ENCODE data around the gene R3HCC1L. TPM values are rescaled to one million over a fixed set of nuclear protein-coding genes. Genes with fewer than 3 reads are reported as not detected.

The R3HCC1L gene
- total RNA-seq, 1 donor from 2014 or later, result 11.3 TPM

GRCh38 chr10:98107644-98108430, 26.6 kb upstream of the R3HCC1L start:
- Mint-ChIP-seq H3K36me3 (ENCODE audit: unreplicated experiment) (no peaks in the 10 kb centered on the region), H3K27ac (ENCODE audit: unreplicated experiment) (no peak overlapping the region), H3K4me3 (ENCODE audit: unreplicated experiment) (no peak overlapping the region), H3K27me3 (ENCODE audit: unreplicated experiment) (peaks cover 52% of the 10 kb centered on the region), H3K9me3 (ENCODE audit: unreplicated experiment) (no peaks in the 10 kb centered on the region), H3K4me1 (ENCODE audit: unreplicated experiment) (no peaks in the 10 kb centered on the region)
- DNase-seq (ENCODE audit: extremely low spot score, unreplicated experiment), result no peak
- TF ChIP-seq CTCF (IDR thresholded peaks at IDR 0.05), result no peak

GRCh38 chr10:98110356-98110755, 24.1 kb upstream of the R3HCC1L start:
- no peaks in the 10 kb centered on the region for H3K4me1 Mint-ChIP-seq (ENCODE audit: unreplicated experiment)
- no peaks in the 10 kb centered on the region for H3K36me3 Mint-ChIP-seq (ENCODE audit: unreplicated experiment)
- H3K4me3 Mint-ChIP-seq (ENCODE audit: unreplicated experiment), result no peak overlapping the region
- no peak for DNase-seq (ENCODE audit: extremely low spot score, unreplicated experiment)
- peaks cover 65% of the 10 kb centered on the region for H3K27me3 Mint-ChIP-seq (ENCODE audit: unreplicated experiment)
- TF ChIP-seq CTCF (IDR thresholded peaks at IDR 0.05), result no peak
- H3K9me3 Mint-ChIP-seq (ENCODE audit: unreplicated experiment), result no peaks in the 10 kb centered on the region
- no peak overlapping the region for H3K27ac Mint-ChIP-seq (ENCODE audit: unreplicated experiment)

GRCh38 chr10:98115031-98115787, 19.2 kb upstream of the R3HCC1L start:
- TF ChIP-seq CTCF (IDR thresholded peaks at IDR 0.05), result no peak
- Mint-ChIP-seq H3K27me3 (ENCODE audit: unreplicated experiment) (peaks cover 58% of the 10 kb centered on the region), H3K4me1 (ENCODE audit: unreplicated experiment) (no peaks in the 10 kb centered on the region), H3K36me3 (ENCODE audit: unreplicated experiment) (no peaks in the 10 kb centered on the region), H3K4me3 (ENCODE audit: unreplicated experiment) (no peak overlapping the region), H3K27ac (ENCODE audit: unreplicated experiment) (no peak overlapping the region), H3K9me3 (ENCODE audit: unreplicated experiment) (no peaks in the 10 kb centered on the region)
- no peak for DNase-seq (ENCODE audit: extremely low spot score, unreplicated experiment)

- no peaks in the 10 kb centered on the region for H3K4me1 Mint-ChIP-seq (ENCODE audit: unreplicated experiment)
- no peaks in the 10 kb centered on the region for H3K36me3 Mint-ChIP-seq (ENCODE audit: unreplicated experiment)
- no peak for DNase-seq (ENCODE audit: extremely low spot score, unreplicated experiment)
- no peak for TF ChIP-seq CTCF (IDR thresholded peaks at IDR 0.05)
- no peak overlapping the region for H3K4me3 Mint-ChIP-seq (ENCODE audit: unreplicated experiment)
- no peak overlapping the region for H3K27ac Mint-ChIP-seq (ENCODE audit: unreplicated experiment)
- no peaks in the 10 kb centered on the region for H3K9me3 Mint-ChIP-seq (ENCODE audit: unreplicated experiment)
- H3K27me3 Mint-ChIP-seq (ENCODE audit: unreplicated experiment), result peaks cover 56% of the 10 kb centered on the region
Measured at GRCh38 chr10:98119891-98120290, 14.6 kb upstream of the R3HCC1L start.

GRCh38 chr10:98125940-98126631, 8.4 kb upstream of the R3HCC1L start:
- DNase-seq (ENCODE audit: extremely low spot score, unreplicated experiment), result no peak
- H3K4me3 Mint-ChIP-seq (ENCODE audit: unreplicated experiment), result no peak overlapping the region

More at GRCh38 chr10:98125940-98126631, 8.4 kb upstream of the R3HCC1L start:
- Mint-ChIP-seq H3K27me3 (ENCODE audit: unreplicated experiment) (peaks cover 52% of the 10 kb centered on the region), H3K36me3 (ENCODE audit: unreplicated experiment) (no peaks in the 10 kb centered on the region), H3K4me1 (ENCODE audit: unreplicated experiment) (peaks cover 4% of the 10 kb centered on the region), H3K9me3 (ENCODE audit: unreplicated experiment) (peaks cover 4% of the 10 kb centered on the region), H3K27ac (ENCODE audit: unreplicated experiment) (no peak overlapping the region)
- no peak for TF ChIP-seq CTCF (IDR thresholded peaks at IDR 0.05)
